Measurements from ENCODE around the gene TIMM10.
"Not testable (repeated sequence)": the region's sequence is repeated elsewhere in the genome, so short reads cannot be mapped to it uniquely, and the experiment has no call there.

Gene TIMM10

DNA sequence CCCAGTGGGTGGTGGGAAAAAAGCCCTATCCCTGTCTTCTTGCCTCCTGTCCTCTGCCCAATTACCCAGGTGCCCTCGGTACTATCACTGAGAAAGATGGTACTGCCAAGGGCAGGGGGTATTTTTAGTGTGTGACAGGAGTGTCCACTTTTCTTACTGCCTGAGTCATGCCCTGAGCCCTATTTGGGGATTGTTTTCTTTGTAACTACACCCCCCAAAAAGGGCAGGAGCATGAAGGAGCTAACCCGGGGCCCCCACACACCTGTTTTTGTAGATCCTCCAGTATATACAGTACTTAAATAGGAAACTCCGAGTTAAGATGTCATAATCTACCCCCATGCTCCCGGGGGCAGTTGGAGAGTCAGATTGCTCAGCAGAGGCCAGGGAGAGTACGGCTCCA is 10.6 kb upstream of the TIMM10 start:
- DNase-seq = no peak

DNA sequence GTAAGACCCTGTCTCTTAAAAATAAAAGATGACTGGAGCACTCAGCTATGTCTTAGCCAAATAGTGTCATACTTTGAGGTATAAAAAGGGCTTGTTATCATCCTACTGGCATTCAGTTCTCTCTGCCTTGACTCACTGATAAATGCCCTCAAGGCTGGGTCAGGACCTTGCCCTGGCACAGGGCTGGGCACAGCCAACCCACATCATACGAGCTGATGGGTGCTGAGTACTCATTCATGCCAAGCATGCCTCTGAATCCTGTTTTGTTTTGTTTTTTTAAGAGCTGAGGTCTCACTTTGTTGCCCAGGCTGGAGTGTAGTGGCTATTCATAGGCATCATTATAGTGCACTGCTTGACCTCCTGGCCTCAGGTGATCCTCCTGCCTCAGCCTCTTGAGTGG is 8.8 kb upstream of the TIMM10 start:
- DNase-seq = no peak

- DNase-seq = no peak
These were observed 6.5 kb upstream of the TIMM10 start, which contains the start of gene SMTNL1 for GRCh38 chr11:57536947-57537619. TSS of gene SMTNL1 (plus strand) at chr11:57537595. CDS start at chr11:57542643, 5,048 bp downstream.

GRCh38 chr11:57534449-57534848 is 3.9 kb upstream of the TIMM10 start:
- DNase-seq = not testable (repeated sequence)

DNA sequence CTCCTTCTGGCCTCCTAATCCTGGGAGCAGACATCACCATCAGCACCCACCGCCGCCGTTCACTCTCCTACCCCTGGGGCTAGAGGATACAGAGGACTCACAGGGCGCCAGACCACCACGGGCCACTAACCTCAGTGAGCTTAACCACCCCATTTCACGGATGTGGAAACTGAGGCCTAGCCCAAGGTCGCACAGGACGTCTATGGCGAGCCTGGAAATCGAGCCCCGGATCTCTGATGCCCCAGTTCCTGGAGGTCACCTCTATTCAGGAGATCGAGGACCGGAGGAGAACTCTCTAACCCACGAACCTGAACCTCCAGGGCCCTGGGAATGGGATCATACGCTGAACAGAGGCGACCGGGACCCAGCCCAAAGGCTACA is 349 bp downstream of the TIMM10 start:
- DNase-seq = no peak

DNA sequence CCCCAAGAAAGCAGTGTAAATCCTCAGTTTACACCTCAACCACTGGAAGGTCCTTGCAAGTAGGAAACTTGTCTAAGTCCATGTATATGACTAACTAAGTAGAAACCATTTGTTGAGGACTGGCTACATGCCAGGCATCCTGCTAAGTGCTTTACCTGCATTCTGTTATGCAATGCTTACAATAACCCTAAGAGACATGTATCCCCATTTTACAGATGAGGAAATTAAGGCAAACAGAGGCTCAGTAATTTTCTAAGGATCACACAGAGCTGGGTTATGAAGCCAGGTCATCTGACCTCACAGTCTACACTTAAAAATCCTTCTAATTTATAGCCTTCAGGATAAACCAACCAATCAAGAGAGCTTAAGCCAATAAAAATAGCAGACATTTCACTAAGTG is 1.5 kb downstream of the TIMM10 start:
- DNase-seq = no peak

- peak in 1 of 2 experiments; percentile 77 for DNase-seq
These were observed 3.4 kb downstream of the TIMM10 start for GRCh38 chr11:57527056-57527631.

DNA sequence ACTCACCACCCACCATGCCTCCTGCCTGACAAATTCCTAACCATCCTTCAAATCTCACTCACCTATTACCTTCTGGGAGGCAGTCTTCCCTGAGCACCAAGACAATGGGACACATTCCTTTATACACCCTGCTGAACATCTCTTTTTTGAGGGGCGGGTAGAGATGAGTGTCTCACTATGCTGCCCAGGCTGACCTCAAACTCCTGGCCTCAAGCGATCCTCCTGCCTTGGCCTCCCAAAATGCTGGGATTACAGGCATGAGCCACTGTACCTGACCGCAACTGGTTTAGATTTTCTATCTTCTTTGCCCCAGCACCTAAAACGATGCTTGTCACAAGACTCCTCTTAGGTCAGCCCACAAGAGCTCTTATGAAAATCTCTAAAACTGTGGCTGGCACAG is 7.1 kb downstream of the TIMM10 start:
- DNase-seq = no peak

GRCh38 chr11:57521116-57521515 is 9.4 kb downstream of the TIMM10 start:
- DNase-seq = no peak

DNA sequence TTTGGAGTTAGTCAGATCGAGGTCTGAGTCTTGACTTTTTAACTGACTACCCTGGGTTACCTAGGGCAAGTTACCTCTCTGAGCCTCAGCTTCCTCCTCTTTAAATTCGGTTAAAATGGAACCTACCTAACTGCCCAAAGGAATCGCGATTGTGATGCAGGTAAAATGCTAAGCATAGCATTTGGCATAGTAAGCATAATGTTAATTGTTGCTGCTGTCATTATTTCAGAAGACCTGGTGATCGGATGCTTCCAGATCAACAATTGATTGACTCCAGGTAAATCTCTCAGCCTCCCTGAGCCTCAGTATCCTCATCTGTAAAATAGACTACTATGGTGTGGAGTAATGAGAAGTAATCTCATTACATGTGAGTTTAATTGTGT is 14.5 kb downstream of the TIMM10 start:
- no peak for DNase-seq

GRCh38 chr11:57515332-57516060 is 15.1 kb downstream of the TIMM10 start, which contains the start of gene SLC43A1:
TSS of gene SLC43A1 (minus strand) at chr11:57515702. CDS start at chr11:57514111, 1,591 bp downstream.
- peak in 1 of 2 experiments; percentile 69 for DNase-seq

GRCh38 chr11:57514538-57515331 is 15.8 kb downstream of the TIMM10 start:
- DNase-seq = peak; percentile 54 to 55

DNA sequence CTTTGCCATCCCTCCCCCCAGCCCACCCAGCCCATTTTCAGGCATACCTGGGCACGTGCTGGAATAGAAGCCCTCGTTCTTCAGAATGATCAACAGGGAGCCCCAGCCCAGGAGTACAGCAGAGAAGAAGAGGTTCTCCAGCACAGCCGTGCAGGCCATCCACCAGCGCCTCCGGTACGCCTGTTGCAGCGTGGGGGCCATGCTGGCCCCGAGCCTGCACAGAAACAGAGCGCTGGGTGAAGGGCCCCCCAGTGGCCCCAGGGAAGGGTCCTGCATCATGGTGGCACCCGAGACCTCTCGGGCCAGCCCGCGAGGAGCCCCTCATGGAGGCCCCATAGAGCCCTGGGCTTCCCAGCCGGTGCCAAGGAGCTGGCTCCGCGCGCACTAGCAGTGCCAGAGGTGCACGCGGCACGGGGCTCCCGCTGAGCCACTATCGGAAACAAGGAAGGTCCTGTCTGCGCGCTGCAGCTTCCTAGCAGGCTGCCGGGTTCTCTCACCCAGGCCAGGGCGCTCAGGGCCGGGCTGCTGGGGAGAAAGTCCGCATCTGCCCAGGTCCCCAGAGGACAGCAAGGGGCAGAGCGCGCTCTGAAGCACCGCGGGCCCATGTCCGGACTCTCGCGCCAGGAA is 16.5 kb downstream of the TIMM10 start:
- DNase-seq = peak; percentile 54 to 79

DNA sequence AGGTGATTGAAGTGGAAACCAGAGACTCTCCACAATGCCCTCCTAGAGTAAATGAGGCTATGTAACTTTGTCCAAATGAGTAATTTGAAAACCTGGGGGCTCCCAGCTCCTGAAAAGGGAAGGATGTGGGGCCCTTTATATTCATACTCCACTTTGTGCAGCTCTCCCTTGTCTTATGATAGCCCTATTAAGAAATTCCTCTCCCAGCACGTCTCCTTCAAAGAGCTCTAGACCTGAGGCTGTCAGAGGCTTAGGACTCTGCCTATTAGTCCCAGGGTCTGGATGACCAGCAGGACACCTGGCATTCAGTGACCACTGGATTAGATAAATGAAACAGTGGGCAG is 17.1 kb downstream of the TIMM10 start:
- DNase-seq = no peak

GRCh38 chr11:57512646-57513451 is 17.7 kb downstream of the TIMM10 start:
- no peak for DNase-seq

DNA sequence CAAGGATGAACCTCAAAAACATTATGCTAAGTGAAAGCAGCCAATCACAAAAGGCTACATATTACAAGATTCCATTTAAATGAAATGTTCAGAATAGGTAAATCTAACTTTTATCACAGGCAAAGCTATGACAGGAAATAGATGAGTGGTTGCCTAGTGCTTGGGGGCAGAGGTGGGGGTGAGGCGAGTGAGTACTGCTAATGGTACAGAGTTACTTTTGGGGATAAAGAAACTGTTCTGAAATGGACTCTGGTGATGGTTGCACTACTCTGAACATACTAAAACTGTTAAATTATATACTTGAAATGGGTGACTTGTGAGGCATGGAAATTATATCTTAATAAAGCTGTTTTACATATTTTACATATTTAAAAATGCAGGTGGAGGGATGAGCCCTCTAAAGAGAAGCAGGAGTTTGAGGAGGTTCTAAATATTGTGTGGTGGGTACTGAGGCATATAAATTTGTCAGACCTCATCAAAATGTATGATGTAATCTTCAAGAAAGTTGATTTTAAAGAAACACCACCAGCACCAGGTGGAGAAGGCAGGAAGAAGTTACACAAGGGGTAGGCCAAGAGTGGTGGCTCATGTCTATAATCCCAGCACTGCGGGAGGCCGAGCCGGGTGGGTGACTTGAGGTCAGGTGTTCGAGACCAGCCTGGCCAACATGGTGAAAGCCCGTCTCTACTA is 18.7 kb downstream of the TIMM10 start:
- no peak for DNase-seq

DNA sequence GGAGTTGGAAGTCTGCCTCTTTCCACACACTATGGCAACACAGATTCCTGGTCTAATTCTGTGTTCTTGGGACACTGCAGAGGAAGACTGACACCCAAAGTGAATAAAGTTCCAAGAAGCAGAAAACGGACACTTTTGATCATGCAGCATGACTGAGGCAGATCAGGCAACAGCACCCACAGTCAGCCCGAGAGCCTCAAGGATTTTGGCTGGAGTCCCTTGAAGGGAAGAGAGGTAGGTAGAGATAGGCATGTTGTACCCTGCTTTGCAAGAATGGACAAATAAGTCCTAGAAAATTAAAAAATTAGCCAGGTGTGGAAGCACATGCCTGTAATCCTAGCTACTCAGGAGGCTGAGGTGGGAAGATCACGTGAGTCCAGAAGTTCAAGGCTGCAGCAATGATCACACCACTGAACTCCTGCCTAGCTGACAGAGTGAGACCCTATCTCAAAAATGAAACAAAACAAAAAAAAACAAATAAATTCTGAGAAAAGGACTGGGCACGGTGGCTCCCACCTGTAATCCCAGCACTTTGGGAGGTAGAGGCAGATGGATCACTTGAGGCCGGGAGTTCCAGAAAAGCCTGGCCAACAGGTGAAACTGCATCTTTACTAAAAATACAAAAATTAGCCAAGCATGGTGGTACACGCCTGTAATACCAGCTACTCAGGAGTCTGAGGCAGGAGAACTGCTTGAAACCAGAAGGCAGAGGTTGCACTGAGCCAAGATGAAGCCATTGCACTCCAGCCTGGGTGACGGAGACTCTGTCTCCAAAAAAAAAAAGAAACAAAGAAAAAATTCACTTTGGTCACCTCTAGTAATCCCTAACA is 22.0 kb downstream of the TIMM10 start:
- no peak for DNase-seq

- DNase-seq = no peak
These were observed 24.0 kb downstream of the TIMM10 start for GRCh38 chr11:57506522-57506921.

DNA sequence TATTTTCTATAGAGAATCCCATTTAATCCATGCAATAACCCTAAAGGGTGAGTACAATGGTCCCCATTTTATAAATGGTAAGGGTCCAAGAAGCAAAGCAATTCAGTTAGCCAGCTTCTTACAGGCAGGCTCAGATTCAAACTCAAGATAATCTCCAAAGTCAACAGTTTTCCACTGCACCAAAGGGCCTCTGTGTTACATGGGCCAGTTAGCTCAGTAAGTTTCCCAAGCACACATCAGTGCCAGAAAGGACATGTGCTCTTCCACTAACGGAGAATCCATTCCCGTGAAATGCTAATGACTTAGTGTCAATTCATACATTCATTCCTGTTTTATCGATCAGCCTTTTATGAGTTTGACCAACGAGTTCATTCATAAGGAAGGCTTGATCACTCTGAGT is 26.0 kb downstream of the TIMM10 start:
- no peak for DNase-seq

DNA sequence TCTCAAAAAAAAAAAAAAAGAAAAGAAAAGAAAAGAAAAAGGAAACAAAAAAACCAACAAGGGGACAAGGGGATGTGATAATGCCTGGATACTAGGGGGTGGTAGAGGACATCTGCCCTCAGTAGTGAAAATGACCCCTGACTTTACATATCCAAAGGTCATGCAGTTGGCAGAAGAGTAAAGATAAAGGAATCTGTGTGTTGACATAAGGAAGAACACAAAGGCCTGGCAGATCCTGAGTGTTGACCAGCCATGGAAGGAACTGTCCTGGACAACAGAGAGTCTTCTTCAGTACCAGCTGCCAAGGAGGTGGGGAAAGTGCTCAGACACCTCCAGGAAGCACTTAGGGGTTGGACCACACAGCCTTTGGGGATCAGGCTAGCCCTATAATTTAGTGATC is 27.7 kb downstream of the TIMM10 start:
- no peak for DNase-seq
